GM13977 (cell line): ENCODE measurements around the gene ZNF597.

Experiments
- DNase-seq: peaks from one replicate; pipeline ENCODE4 v3.0.0; 2012; ENCODE audit warnings: low spot score
- in situ Hi-C: fragments of 300-500 bp; cut with MboI; formaldehyde crosslinking; loops from one replicate; pipeline ENCODE4 v1.12.0; 2022; ENCODE audit warnings: low sequenced_read_pairs, low pct_unique_long_range_greater_than_20kb, mixed read lengths, inconsistent platforms; ENCODE audit not compliant: unreplicated experiment
- TF ChIP-seq, protein P1 (sequence below): IDR thresholded peaks from 2 replicates; pipeline ENCODE4 v1.5.1; 2012; ENCODE audit warnings: mild to moderate bottlenecking, control low read depth; ENCODE audit not compliant: insufficient read depth; ENCODE audit errors: extremely low read depth, missing control alignments

The ZNF597 gene

DNA sequence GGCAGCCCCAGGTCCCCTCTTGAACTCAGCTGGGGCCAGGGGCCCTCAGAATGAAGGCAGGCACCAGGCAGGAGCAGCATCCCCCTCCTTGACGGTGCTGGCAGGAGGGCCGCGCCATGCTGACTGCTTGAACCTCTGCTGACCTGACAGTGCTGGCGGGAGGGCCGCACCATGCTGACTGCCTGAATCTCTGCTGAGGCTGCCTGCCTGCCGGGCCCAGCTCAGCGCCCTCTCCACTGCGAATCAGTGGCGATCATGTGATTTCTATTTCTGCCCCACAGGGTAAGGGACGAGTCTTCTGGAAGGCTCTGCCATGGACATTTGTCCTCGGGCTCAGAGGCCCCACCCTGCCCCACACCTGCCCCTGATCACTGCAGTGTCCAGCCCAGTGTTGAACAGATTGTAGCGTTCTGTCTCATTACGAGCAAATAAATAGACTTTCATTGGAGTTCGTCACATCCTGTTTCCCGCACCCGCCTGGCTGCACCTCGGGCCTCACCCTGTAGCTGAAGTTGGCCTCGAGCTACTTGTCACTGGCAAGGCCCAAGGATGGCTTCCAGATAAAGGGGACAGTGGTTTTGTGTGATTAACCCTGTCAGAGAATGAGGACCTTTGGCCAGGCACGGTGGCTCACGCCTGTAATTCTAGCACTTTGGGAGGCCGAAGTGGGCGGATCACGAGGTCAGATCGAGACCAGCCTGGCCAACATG is 43.4 kb upstream of the ZNF597 start:
- DNase-seq, result no peak
- in situ Hi-C loops, result no loop called here
- TF ChIP-seq, protein P1, sequence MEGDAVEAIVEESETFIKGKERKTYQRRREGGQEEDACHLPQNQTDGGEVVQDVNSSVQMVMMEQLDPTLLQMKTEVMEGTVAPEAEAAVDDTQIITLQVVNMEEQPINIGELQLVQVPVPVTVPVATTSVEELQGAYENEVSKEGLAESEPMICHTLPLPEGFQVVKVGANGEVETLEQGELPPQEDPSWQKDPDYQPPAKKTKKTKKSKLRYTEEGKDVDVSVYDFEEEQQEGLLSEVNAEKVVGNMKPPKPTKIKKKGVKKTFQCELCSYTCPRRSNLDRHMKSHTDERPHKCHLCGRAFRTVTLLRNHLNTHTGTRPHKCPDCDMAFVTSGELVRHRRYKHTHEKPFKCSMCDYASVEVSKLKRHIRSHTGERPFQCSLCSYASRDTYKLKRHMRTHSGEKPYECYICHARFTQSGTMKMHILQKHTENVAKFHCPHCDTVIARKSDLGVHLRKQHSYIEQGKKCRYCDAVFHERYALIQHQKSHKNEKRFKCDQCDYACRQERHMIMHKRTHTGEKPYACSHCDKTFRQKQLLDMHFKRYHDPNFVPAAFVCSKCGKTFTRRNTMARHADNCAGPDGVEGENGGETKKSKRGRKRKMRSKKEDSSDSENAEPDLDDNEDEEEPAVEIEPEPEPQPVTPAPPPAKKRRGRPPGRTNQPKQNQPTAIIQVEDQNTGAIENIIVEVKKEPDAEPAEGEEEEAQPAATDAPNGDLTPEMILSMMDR, result no peak

- DNase-seq, result no peak
- TF ChIP-seq, protein P1, result no peak
- in situ Hi-C loops, result no loop called here
Observed at GRCh38 chr16:3485821-3486505, 42.7 kb upstream of the ZNF597 start.

DNA sequence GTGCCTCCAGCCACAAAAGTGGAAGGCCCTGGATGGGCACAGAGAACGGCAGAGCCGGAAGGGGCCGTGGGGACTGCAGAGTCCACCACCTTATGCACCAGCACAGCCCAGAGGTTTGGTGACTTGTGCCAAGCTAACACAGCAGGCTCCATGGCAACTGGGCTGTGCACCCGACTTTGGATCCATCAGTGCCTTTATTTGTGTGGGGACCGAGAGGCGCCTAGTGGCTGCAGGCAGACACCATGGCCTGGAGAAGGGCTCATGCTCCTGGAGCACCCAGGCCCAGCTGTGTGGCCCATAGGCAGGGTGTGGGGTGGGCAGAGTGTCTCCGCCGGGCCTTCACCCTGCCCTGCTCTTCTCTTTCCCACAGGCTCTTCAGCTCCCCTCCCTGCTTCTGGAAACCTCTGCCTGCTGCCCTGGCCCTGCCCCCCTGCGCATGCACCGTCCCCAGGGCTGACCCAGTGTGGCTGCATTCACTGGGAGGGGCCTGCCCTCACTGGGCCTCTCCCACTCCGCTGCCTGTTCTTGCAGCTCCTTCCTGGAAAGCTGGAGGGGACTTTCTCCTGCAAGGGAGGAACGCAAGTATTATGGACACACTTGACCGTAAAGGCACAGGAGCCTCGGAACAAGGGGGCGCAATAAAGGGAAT is 41.9 kb upstream of the ZNF597 start:
- in situ Hi-C loops, result no loop called here
- no peak for DNase-seq
- TF ChIP-seq, protein P1, result no peak

- TF ChIP-seq, protein P1, result no peak
- in situ Hi-C loops, result no loop called here
- no peak for DNase-seq
Observed at GRCh38 chr16:3484318-3485096, 41.2 kb upstream of the ZNF597 start.

DNA sequence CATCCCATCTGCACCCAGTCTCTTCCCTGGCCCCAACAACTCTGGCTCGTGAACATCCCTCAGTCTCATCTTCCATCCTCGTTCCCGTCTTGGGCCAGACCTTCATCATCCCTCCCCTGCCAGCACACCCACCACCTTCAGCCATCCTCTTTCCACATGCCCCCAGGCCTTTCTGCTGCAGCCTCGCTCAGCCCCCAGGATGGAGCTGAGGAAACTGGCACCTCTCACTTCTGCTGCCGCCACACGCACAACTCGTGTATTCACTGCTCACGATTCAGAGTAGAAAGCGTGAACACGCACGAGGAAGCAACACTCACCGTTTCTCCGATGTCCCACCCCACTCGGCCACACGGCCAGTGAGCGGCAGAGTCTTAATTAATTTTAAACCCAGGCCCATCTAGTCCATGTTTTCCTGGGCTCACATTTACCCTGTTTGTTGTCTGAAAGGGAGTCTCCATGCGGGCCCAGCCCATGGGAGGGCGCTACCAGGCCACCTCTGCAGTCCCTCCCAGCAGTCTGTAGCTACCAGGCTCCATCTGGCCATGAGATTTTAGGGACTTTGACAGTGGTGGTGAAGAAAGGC is 39.4 kb upstream of the ZNF597 start:
- no peak for DNase-seq
- TF ChIP-seq, protein P1, result no peak
- in situ Hi-C loops, result no loop called here
